HUES48 (cell line): ENCODE results near the gene ACAP1.
A peak's percentile ranks its signal among the peaks of the same experiment; 100 is the strongest.

Experiments used
- H3K27ac ChIP-seq: one replicate; pipeline ENCODE4 v1.7.0; 2013; ENCODE audit warnings: low read depth, low read length, inconsistent platforms
- H3K27me3 ChIP-seq: 2 replicates; pipeline ENCODE4 v1.6.1; 2013; ENCODE audit warnings: mild to moderate bottlenecking, low read length; ENCODE audit not compliant: control insufficient read depth, insufficient read depth
- H3K36me3 ChIP-seq: 2 replicates; pipeline ENCODE4 v1.6.1; 2013; ENCODE audit warnings: low read length; ENCODE audit not compliant: control insufficient read depth, insufficient read depth
- H3K4me1 ChIP-seq: 2 replicates; pipeline ENCODE4 v1.6.1; 2013; ENCODE audit warnings: mild to moderate bottlenecking, low read length; ENCODE audit not compliant: control insufficient read depth, insufficient read depth
- H3K4me3 ChIP-seq: 2 replicates; pipeline ENCODE4 v1.5.1; 2013; ENCODE audit warnings: mild to moderate bottlenecking, low read depth, low read length
- H3K9ac ChIP-seq: 2 replicates; pipeline ENCODE4 v1.6.1; 2013; ENCODE audit warnings: mild to moderate bottlenecking, low read depth, low read length, moderate library complexity
- H3K9me3 ChIP-seq: 2 replicates; pipeline ENCODE4 v1.6.1; 2013; ENCODE audit warnings: low read length; ENCODE audit not compliant: control insufficient read depth, insufficient read depth

Gene ACAP1

DNA sequence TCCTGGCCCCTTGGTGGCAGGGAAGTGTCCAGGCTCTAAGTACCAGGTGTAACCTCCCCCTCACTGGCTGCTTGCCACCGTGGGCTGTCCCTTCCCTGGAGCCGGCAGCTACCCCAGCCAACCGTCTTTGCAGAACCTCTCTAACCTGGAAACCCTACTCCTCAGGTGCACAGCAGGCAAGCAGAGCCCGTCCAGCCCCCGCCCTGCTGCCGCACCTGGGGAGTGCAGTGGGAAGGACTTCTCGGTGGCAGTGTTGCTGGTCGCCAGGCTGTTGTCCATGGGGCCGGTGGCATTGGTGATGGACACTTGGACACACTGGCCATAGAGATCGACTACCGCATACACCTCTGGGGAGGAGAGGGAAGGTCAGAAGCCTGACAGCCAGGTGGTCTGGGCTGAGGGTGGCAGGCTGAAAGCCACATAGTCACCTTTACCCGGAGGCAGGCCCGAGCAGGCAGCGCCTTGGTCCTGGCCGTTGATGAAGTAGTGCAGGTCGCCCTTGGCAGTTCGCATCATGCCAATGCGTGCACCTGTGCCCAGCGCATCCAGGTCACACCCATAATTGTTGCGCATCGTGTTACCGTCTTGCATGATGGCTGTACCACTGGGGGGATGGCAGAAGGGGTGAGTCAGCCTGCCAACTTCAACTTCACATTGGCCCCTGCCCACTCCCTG lies 13.7 kb upstream of the ACAP1 start:
- Histone ChIP-seq H3K4me3 (no peak overlapping the region), H3K36me3 (peaks cover 83% of the 10 kb centered on the region), H3K27ac (no peak overlapping the region), H3K4me1 (no peaks in the 10 kb centered on the region), H3K9me3 (no peaks in the 10 kb centered on the region), H3K9ac (no peak overlapping the region), H3K27me3 (no peaks in the 10 kb centered on the region)

DNA sequence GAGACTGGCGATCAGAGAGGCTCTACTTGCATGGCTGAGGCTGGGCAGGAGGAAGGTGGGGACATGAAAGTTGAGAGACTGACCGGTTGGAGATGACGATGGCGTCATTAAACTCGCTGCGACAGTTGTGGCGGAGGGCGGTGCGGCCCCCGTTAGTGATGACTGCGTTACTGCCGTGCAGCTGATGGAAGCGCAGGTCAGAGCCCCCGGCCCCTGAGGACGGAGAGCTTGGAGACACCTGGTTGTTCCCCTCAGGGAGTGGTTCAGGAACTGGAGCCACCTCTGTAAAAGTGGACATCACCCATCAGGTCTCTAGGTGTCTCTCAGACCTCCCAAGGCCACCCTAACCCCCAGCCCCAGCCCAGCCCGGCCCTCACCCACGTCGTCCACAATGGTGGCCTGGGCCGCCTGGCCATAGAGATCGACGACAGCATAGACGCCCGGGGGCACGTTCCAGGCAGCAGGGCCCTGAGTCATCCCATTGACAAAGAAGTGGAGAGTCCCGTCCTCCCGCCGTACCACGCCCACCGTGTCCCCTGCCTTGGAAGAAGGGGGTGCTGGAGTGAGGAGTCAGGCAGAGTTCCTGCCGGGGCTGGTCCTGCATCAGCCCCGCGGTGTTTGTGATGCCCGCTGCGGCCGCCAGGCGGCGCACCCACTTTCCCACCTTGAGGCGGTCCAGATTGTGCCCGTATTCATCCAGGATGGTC lies 12.4 kb upstream of the ACAP1 start:
- Histone ChIP-seq H3K9me3 (no peaks in the 10 kb centered on the region), H3K4me3 (no peak overlapping the region), H3K9ac (no peak overlapping the region), H3K4me1 (0 out of 2 replicates have a peak, but pooled peaks cover 4% of the 10 kb centered on the region), H3K27me3 (no peaks in the 10 kb centered on the region), H3K36me3 (peaks cover 71% of the 10 kb centered on the region), H3K27ac (no peak overlapping the region)

DNA sequence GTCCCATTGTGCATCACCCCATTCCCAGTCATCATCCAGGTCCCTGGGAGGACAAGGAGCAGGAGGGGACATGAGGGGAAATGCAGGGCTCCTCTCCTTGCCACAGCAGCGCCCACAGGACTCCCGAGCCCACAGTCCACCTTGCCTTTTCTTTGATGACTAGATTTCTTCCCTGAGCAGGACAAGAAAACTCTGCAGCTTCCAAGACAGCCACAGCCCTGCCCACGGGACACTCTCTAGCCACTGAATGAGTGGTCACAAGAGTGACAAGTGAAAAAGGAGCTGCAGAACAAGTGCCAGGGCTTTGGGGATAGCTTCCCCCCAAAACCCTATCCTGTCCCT lies 11.9 kb upstream of the ACAP1 start:
- peaks cover 68% of the 10 kb centered on the region for H3K36me3 ChIP-seq
- no peak overlapping the region for H3K9ac ChIP-seq
- 0 out of 2 replicates have a peak, but pooled peaks cover 4% of the 10 kb centered on the region for H3K4me1 ChIP-seq
- no peak overlapping the region for H3K27ac ChIP-seq
- no peak overlapping the region for H3K4me3 ChIP-seq
- no peaks in the 10 kb centered on the region for H3K27me3 ChIP-seq
- no peaks in the 10 kb centered on the region for H3K9me3 ChIP-seq

DNA sequence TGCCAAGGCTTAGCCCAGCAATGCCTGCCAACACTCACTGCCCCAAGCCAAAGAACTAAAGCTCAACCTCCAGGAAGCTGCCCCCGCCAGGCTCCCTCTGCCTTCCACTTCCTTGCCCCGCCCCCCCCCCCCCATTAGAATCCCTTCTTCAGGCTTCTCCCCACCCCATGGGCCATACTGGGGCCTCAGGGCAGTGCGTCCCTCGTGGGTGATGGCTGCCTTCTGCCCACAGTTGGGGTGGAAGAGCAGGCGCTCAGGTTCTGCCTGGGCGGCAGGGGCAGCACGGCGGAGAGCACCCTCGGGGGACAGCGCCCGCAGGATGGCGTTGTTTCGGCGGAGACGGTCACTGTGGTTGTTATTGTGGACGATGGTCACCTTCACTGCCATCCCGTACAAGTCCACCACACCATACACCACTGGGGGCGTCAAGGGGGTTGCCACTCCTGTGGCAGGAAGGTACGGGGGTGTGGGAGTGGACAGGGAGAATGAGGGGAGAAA lies 11.2 kb upstream of the ACAP1 start:
- Histone ChIP-seq H3K27ac (no peak overlapping the region), H3K9ac (no peak overlapping the region), H3K4me1 (0 out of 2 replicates have a peak, but pooled peaks cover 4% of the 10 kb centered on the region), H3K36me3 (peaks cover 66% of the 10 kb centered on the region), H3K4me3 (no peak overlapping the region), H3K27me3 (no peaks in the 10 kb centered on the region), H3K9me3 (no peaks in the 10 kb centered on the region)

DNA sequence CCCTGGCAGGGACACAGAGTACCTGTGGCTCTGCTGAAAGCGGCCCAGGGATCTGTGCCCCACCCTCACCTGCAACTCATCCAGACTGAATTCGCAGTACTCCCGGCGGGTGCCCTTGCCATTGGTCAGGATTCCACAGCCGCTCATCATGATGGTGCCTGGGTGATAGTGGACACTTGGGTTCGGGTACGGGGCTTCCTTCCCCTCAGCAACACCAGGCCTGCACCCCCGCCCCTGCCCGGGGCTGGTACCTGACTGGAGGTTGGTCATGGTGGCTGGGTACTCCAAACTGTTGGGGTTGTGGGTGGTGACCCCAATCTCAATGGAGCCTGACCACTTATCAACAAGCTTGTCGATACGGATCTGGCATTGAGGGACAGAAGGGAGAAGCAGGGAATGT lies 10.1 kb upstream of the ACAP1 start:
- H3K27me3 ChIP-seq, result no peaks in the 10 kb centered on the region
- no peak overlapping the region for H3K27ac ChIP-seq
- H3K9me3 ChIP-seq, result no peaks in the 10 kb centered on the region
- H3K36me3 ChIP-seq, result peaks cover 55% of the 10 kb centered on the region
- H3K4me3 ChIP-seq, result no peak overlapping the region
- H3K4me1 ChIP-seq, result peaks cover 11% of the 10 kb centered on the region; the same call in 1 of the 2 replicates
- H3K9ac ChIP-seq, result no peak overlapping the region

DNA sequence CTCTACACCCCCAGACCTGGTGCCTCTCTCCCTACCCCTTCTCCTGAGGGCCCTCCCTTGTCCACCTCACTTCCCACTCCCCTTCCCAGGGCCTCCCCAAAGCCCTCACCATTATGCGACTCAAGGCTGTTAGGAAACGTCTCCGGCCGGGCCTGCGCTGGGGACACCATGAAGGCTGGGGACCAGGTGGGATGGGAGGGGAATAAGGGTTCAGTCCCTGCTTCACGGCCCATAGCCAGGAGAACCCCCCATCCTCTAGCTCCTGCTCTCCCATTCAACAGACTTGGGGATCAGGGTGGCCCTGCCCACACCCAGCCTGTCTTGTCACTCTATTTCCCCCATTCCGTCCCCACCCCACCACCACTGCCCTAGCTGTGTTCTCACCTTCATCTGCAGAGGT lies 9.3 kb upstream of the ACAP1 start:
- Histone ChIP-seq H3K4me3 (no peak overlapping the region), H3K9me3 (no peaks in the 10 kb centered on the region), H3K27ac (no peak overlapping the region), H3K9ac (no peak overlapping the region), H3K4me1 (peaks cover 11% of the 10 kb centered on the region; the same call in 1 of the 2 replicates), H3K27me3 (no peaks in the 10 kb centered on the region), H3K36me3 (peaks cover 46% of the 10 kb centered on the region)

DNA sequence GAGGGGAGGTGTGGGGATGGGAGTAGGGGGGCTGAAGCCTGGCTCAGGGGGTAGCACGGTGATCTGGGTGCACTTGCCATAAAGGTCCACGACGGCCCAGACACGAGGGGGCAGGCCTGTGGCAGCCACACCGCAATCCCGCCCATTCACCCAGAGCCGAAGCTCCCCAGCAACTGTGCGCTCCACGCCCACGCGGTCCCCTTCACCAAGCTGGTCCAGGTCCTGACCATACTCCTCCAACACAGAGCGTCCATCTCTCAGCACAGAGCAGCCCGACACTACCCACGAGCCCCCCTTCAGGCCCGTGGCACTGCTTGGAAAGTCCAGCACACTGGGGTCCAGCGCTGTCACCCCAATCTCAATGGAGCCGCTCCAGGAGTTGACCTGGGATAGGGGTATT lies 8.8 kb upstream of the ACAP1 start:
- H3K36me3 ChIP-seq, result peaks cover 42% of the 10 kb centered on the region
- no peaks in the 10 kb centered on the region for H3K27me3 ChIP-seq
- H3K4me1 ChIP-seq, result peaks cover 11% of the 10 kb centered on the region; the same call in 1 of the 2 replicates
- H3K4me3 ChIP-seq, result no peak overlapping the region
- no peak overlapping the region for H3K27ac ChIP-seq
- H3K9ac ChIP-seq, result no peak overlapping the region
- H3K9me3 ChIP-seq, result no peaks in the 10 kb centered on the region

DNA sequence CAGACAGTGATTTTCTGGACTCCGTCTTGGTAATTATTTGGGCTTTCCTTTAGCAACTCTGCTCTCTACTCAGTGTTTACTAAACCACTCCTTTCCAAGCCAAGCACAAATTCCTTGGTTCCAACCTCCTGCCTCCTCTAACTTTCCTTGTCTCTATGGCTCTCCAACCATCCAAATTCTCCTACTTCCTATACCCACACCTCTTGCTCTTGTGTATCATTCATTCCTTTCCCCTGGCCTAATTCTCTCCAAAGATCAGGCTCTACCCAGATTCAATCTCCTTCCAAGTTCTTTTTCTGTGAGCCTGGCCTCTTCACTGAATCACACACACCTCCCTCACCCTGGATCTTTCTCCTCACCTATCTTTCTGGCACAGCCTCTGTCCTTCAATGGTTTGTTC lies 8.3 kb upstream of the ACAP1 start:
- peaks cover 11% of the 10 kb centered on the region; the same call in 1 of the 2 replicates for H3K4me1 ChIP-seq
- no peaks in the 10 kb centered on the region for H3K27me3 ChIP-seq
- no peaks in the 10 kb centered on the region for H3K9me3 ChIP-seq
- peak overlapping the region; percentile 79 for H3K4me3 ChIP-seq
- H3K36me3 ChIP-seq, result peaks cover 37% of the 10 kb centered on the region
- H3K9ac ChIP-seq, result no peak overlapping the region
- H3K27ac ChIP-seq, result no peak overlapping the region

DNA sequence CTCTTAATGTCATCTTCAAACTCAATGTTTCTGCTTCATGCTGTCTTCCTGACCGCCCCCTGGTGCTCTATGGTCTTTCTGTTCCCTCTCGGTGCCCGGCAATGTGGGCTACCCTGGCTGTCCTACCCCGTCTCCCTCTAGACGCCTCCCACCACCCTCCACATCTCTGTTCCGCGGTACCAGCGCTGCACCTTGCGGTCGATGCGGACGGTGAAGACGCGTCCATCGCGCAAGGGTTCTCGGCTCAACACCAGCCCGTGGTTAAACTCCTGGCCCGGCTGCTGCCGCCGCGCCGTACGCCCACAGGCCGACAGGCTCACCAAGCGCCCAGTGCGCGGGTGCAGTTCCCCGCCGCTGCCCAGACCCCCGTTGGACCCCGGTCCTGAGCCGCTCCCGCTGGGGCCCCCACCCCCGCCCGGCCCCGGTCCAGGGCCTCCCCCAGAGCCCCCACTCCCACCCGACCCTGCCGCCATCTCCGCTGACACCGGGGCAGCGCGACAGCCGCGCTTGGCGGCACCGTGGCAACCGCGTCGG lies 7.4 kb upstream of the ACAP1 start, which contains the start of gene NEURL4:
TSS of gene NEURL4 (minus strand) at position 496 of the 534 bp plus-strand sequence. CDS start at position 473, 23 bp downstream.
- peak within 1 kb of the TSS; percentile 79 for H3K4me3 ChIP-seq
- no peaks in the 10 kb centered on the region for H3K27me3 ChIP-seq
- H3K27ac ChIP-seq, result peak within 1 kb of the TSS; percentile 96
- no peaks in the 10 kb centered on the region for H3K9me3 ChIP-seq
- peak within 1 kb of the TSS; percentile 80 for H3K9ac ChIP-seq
- H3K4me1 ChIP-seq, result peaks cover 11% of the 10 kb centered on the region; the same call in 1 of the 2 replicates
- H3K36me3 ChIP-seq, result peaks cover 28% of the 10 kb centered on the region

DNA sequence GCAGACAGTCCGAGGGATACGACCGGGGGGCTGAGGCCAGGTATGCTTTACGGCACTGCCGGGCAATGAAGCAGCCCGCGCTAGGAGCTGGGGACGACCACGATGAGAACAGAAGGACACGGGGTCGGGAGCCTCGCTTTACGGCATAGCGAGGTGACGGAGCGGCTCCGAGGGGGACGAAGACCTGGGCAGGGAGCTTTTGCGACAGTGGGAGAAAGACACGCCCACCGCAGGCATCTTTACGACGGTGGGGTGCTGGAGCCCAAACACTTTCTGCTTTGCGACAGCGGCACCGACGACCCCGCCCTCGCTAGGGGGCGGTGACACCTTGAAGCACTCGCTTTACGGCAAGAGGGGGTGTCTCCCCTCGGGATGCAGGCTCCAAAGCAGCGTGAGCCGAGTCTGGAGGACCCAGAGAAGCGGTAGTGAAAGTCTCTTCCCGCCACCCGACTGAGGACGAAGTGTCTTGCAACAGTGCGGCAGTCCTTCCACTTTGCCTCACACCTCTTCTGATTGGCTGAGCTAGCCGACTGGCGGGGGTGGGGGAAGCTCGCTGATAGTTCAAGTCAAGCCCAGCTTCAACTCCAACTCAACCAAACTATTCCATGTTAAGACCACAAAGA lies 6.8 kb upstream of the ACAP1 start:
- H3K4me3 ChIP-seq, result peak overlapping the region; percentile 79
- H3K9ac ChIP-seq, result peak overlapping the region; percentile 80
- peak overlapping the region; percentile 96 for H3K27ac ChIP-seq
- H3K27me3 ChIP-seq, result no peaks in the 10 kb centered on the region
- no peaks in the 10 kb centered on the region for H3K9me3 ChIP-seq
- peaks cover 11% of the 10 kb centered on the region; the same call in 1 of the 2 replicates for H3K4me1 ChIP-seq
- peaks cover 23% of the 10 kb centered on the region for H3K36me3 ChIP-seq
